HPDE6-E6E7 (cell line): ENCODE measurements around the gene FAM180B.
"Not testable (repeated sequence)": the region's sequence is repeated elsewhere in the genome, so short reads cannot be mapped to it uniquely, and the experiment has no call there.

Source experiments
- DNase-seq: peaks from one replicate; pipeline ENCODE4 v3.0.0; 2011; ENCODE audit warnings: missing footprints; ENCODE audit errors: extremely low spot score

Gene FAM180B, protein sequence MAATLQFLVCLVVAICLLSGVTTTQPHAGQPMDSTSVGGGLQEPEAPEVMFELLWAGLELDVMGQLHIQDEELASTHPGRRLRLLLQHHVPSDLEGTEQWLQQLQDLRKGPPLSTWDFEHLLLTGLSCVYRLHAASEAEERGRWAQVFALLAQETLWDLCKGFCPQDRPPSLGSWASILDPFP

GRCh38 chr11:47586098-47586855 is at the start of gene FAM180B:
Gene FAM180B (plus strand): TSS chr11:47586678. CDS start chr11:47586769, 91 bp downstream.
- DNase-seq: no peak

GRCh38 chr11:47536915-47537314 is 49.6 kb upstream of the FAM180B start:
- no peak for DNase-seq

DNA sequence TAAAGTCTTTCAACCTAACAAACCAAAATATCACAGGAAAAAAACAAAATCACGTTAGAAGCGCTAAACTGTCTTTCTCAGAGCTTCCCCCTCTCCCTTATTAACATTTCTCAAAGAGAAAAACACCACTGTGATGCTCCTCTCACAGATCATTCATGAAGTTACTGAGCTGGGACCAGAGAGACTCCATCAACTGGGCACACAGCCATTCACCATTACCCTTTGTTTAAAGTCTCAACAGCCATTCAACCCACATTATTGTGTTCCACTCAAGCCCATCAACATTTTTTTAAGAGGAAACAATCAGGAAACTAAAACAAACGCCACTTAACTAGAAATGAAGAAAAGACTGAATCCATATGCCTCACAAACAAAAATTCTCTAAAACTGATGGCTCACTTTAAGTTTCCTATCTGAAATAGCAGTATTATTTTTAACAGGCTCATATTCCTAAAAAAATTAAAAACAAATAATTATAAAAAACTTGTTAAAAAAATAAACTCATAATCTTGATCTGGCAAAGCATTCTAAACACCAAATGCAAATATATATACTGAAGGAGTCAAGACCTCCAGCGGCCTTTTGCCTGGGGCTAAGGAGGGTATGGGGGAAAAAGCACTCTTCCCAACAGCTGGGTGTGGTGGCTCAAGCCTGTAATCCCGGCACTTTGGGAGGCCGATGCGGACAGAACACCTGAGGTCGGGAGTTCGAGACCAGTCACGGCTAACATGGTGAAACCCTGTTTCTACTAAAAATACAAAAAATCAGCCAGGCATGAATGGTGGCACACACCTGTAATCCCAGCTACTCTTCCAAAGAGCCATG is 47.5 kb upstream of the FAM180B start:
- no peak for DNase-seq

DNA sequence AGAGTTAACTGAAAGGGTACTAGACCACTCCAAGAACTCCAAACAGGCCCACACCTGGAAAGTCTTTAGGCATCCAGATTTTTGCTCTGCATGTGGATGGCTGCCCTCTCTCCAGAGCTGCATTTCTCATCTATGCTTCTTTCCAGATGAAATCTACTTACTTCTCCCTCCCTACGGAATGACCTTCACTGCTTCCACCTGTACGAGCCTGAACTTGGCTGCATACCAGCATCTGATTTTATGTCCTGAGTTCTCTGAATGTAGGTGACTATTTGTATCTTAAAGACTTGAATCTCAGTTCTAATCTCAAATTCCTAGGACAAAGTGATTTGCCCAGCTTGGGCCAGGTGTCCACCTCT is 46.8 kb upstream of the FAM180B start:
- no peak for DNase-seq

- DNase-seq: no peak
Observed at GRCh38 chr11:47541070-47541469, 45.4 kb upstream of the FAM180B start.

GRCh38 chr11:47545298-47545697 is 41.2 kb upstream of the FAM180B start:
- DNase-seq: no peak

DNA sequence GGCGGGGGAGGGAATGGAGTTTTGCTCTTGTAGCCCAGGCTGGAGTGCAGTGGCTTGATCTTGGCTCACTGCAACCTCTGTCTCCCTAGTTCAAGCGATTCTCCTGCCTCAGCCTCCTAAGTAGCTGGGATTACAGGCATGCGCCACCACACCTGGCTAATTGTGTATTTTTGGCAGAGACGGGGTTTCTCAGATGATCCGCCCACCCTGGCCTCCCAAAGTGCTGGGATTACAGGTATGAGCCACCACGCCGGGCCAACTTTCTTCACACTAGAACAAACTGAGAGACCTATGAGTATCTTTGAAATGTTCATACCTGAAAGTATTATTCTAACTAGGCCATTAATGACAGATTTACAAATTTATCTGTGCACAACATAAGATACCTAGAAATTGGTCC is 40.2 kb upstream of the FAM180B start:
- DNase-seq: not testable (repeated sequence)

GRCh38 chr11:47550288-47551047 is 36.0 kb upstream of the FAM180B start:
- DNase-seq: no peak

DNA sequence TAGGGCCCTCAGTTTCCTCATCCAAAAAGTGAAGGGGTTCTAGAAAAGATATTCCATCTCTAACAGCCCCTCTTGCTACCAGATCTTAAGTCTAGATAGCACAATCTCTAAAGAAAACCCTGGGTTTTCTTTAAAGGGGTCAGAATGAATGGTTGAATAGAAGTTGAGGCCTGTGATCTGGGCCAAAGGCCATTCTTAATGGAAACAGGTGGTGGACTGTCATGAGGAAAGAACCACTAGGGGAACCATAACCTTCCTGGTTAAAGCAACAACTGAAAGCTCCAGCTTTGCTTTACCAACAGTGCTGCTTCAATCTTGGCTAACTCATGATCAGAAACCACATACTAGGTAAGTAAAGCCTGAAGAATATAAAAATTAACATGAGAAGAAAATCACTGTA is 35.4 kb upstream of the FAM180B start:
- peak; percentile 20 for DNase-seq

DNA sequence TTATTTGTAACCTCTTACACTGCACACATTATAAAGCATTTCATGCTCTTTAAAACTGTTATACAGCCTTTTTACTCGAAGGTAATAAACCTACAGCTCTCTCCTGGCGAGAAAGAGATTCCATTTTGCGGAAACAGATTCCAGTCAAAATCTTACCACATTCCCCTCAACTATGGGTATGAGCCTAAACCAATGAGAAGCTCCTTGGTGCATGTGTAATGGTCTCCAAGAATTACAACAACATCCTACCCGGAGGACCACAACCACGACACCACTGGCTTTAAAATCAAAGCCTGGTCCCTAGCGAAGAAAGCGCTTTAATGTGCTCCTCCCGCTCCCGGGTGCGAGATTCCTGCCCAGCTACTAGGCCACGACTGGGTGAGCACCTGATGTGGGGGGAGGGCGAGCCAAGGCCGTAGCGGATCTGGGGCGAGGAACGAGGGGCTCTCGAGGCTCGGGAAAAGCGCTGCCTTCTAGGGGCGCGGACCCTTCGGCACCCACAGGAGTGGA is 34.4 kb upstream of the FAM180B start:
- no peak for DNase-seq

DNA sequence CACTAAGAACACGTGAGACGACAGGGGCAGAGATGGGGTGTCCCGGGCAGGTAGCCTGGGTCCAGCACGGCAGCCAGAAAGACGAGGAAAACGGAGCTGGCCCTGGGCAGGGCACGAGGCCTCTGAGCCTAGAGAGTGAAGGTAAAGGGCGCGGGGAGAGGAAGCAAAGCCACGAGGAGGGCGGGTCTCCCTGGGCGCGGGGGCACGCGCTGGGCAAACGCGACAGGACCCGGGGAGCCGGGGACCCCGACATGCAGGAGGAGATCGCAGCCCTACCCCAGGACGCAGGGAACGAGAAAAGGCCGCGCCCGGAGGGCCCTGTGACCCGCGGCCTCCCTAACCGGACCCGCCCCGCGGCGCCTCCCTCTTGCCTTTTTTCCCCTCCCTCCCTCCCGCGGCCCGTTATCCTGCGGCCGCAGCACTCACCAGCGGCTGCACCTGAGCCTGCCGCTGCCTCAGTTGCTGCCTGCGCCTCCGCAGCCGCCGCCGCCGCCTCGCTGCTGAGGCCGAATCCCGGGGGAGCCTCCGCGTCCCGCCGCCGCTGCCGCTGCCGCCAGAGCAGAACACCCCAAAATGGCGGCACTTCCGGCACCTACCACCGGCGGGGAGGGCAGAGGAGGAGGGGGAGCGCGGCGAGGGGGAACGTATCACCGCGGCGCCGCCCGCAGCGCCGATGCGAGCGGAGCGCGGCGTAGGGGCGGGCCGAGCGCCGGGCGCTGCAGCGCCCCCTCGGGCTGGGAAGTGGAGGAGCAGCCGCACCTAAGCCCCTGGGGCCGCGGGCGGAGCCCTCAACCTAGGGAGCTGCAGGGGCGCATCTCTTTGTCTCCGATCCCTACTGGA is 33.7 kb upstream of the FAM180B start, which contains the start of gene CELF1:
Gene CELF1 (minus strand): TSS at position 567 of the 840 bp plus-strand sequence. CDS start 53,609 bp downstream, outside the sequence.
- DNase-seq: peak; percentile 75

- DNase-seq: no peak
Observed at GRCh38 chr11:47553406-47553743, 33.1 kb upstream of the FAM180B start.

DNA sequence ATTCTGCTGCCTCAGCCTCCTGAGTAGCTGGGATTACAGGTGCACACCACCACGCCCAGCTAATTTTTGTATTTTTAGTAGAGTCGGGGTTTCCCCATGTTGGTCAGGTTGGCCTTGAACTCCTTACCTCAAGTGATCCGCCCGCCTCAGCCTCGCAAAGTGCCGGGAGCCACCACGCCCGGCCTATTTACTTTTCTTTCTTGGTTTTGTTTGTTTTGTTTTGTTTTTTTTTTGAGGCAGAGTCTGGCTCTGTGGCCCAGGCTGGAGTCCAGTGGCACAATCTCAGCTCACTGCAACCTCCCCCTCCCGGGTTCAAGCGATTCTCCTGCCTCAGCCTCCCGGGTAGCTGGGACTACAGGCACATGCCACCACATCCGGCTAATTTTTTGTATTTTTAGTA is 29.5 kb upstream of the FAM180B start:
- not testable (repeated sequence) for DNase-seq

- no peak for DNase-seq
Observed at GRCh38 chr11:47558695-47559094, 27.8 kb upstream of the FAM180B start.

- DNase-seq: no peak
Observed at GRCh38 chr11:47560426-47560825, 26.1 kb upstream of the FAM180B start.

DNA sequence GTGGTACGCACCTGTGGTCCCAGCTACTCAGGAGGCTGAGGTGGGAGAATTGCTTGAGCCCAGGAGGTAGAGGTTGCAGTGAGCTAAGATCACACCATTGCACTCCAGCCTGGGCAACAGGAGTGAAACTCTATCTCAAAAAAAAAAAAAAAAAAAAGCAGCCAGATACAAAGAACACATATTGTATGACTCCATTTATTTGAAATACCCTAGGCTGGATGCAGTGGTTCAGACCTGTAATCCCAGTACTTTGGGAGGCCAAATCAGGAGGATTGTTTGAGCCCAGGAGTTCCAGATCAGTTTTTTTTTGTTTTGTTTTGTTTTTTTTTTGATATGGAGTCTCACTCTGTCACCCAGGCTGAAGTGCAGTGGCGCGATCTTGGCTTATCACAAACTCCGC is 24.1 kb upstream of the FAM180B start:
- not testable (repeated sequence) for DNase-seq

- not testable (repeated sequence) for DNase-seq
Observed at GRCh38 chr11:47564366-47564765, 22.1 kb upstream of the FAM180B start.

- DNase-seq: no peak
Observed at GRCh38 chr11:47564933-47565339, 21.5 kb upstream of the FAM180B start.

DNA sequence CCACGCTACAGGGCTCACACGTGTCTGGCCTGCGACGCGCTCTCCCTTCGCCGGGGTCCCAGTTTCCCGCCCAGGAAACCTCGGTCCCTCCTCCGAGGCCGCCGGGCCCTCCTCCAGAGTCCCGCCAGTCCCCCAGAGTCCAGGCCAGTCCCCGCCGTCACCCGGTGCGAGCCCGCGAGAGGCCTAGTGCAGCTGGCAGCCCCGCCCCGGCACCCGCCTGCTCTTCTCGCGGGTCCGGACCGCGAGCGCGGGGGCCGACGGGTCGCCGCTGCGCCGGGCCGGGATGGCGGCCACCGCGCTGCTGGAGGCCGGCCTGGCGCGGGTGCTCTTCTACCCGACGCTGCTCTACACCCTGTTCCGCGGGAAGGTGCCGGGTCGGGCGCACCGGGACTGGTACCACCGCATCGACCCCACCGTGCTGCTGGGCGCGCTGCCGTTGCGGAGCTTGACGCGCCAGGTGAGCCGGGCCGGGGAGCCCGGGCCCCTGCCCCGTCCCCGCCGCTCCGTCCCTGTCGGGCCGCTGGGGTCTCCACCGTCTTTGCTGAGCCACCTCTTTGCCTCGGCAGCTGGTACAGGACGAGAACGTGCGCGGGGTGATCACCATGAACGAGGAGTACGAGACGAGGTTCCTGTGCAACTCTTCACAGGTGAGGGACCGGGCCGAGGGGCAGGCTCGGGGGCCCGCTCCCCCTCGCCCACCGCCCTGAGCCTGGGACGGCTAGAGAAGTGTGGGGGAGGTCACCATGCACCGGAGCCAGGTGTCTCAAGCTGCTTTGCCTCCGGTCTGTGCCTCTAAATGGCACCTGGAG is 20.9 kb upstream of the FAM180B start, which contains the start of gene PTPMT1:
Gene PTPMT1 (plus strand): TSS at position 260 of the 809 bp plus-strand sequence. CDS start 24 bp downstream, at position 284.
- no peak for DNase-seq
